Stromal cell of bone marrow (primary cell): ENCODE data around the gene BCL6B.

Source experiments
- DNase-seq: peaks from one replicate; pipeline ENCODE4 v3.0.0-alpha.2; 2012; ENCODE audit warnings: low read depth

The BCL6B gene

GRCh38 chr17:7060165-7060891 is 37.5 kb downstream of the BCL6B start:
- peak; percentile 43 for DNase-seq

- no peak for DNase-seq
Observed at GRCh38 chr17:7063518-7064094, 40.8 kb downstream of the BCL6B start.

- DNase-seq = no peak
Observed at GRCh38 chr17:7064261-7064660, 41.4 kb downstream of the BCL6B start.

GRCh38 chr17:7067198-7067597 is 44.3 kb downstream of the BCL6B start:
- DNase-seq = no peak

GRCh38 chr17:7068268-7068667 is 45.4 kb downstream of the BCL6B start:
- no peak for DNase-seq

GRCh38 chr17:7070712-7071111 is 47.9 kb downstream of the BCL6B start:
- no peak for DNase-seq

- DNase-seq = no peak
Observed at GRCh38 chr17:7072406-7072805, 49.6 kb downstream of the BCL6B start.

- DNase-seq = no peak
Observed at GRCh38 chr17:7074931-7075330, 52.1 kb downstream of the BCL6B start.

- no peak for DNase-seq
Observed at GRCh38 chr17:7077911-7078546, 55.2 kb downstream of the BCL6B start.

- DNase-seq = no peak
Observed at GRCh38 chr17:7078711-7079110, 55.9 kb downstream of the BCL6B start.
